SK-N-MC (cell line): Measurements from ENCODE around the gene LSP1.

Source experiments
- EZH2 ChIP-seq: fragments of 200-600 bp; sonication (generic); IDR thresholded peaks from one replicate; pipeline ENCODE4 v1.6.1; 2017; ENCODE audit warnings: antibody characterized with exemption
- POLR2AphosphoS5 ChIP-seq: IDR thresholded peaks from 2 replicates; pipeline ENCODE4 v1.6.1; 2012; ENCODE audit warnings: mild to moderate bottlenecking, low read depth, low read length, borderline replicate concordance

DNA sequence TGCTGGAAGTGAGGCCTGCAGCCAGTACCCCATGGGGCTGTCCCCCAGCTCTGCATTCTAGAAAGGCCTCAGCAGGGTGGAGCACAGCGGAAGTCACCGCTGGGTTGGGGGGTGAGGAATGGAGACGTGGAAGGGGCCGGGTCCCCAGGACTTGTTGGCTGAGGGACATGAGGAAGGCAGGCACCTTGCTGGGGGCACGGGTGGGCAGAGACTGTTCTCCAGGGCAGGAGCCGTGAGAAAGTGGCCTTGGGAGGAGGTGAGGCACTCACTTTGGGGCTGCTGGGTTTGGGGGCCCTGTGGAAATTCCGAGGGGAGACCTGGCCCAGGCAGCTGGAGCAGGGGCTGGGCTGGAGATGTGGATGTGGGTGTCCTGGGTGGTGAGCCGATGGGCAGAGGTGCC, 9.1 kb upstream of the LSP1 start:
- TF ChIP-seq POLR2AphosphoS5 (no peak), EZH2 (no peak)
